Umbilical cord (tissue), 2 donors: ENCODE data around the gene KCNQ5. TPM values are rescaled to one million over a fixed set of nuclear protein-coding genes. Genes with fewer than 3 reads are reported as not detected.
A peak's percentile ranks its signal among the peaks of the same experiment; 100 is the strongest.
"Not testable (repeated sequence)": the region's sequence is repeated elsewhere in the genome, so short reads cannot be mapped to it uniquely, and the experiment has no call there.

Source experiments
- DNase-seq: peaks from one replicate; pipeline ENCODE4 v3.0.0-alpha.2; 2015; ENCODE audit warnings: low spot score
- total RNA-seq: library from RNA; depleted of rRNA; stranded (reverse); fragments of >200 nt; gene quantifications from one replicate; pipeline ENCODE4 v1.2.3, GENCODE V29; 2014; ENCODE audit warnings: low replicate concordance; ENCODE audit not compliant: insufficient read depth

Gene KCNQ5
- total RNA-seq: 28.2 TPM

GRCh38 chr6:72621291-72622093 lies at the start of gene KCNQ5:
Gene KCNQ5 (plus strand): TSS chr6:72622064.
- peak; percentile 63 for DNase-seq

- no peak for DNase-seq
Measured at GRCh38 chr6:72579865-72580264, 42.0 kb upstream of the KCNQ5 start.

GRCh38 chr6:72580281-72580940 lies 41.5 kb upstream of the KCNQ5 start:
- peak; percentile 78 for DNase-seq

- not testable (repeated sequence) for DNase-seq
Measured at GRCh38 chr6:72580950-72581349, 40.9 kb upstream of the KCNQ5 start.

GRCh38 chr6:72588155-72588554 lies 33.7 kb upstream of the KCNQ5 start:
- no peak for DNase-seq

GRCh38 chr6:72589096-72589495 lies 32.8 kb upstream of the KCNQ5 start:
- peak; percentile 24 for DNase-seq

- no peak for DNase-seq
Measured at GRCh38 chr6:72595812-72596211, 26.1 kb upstream of the KCNQ5 start.

- DNase-seq: peak; percentile 55
Measured at GRCh38 chr6:72616406-72617015, 5.4 kb upstream of the KCNQ5 start.

- no peak for DNase-seq
Measured at GRCh38 chr6:72617721-72618120, 4.1 kb upstream of the KCNQ5 start.

GRCh38 chr6:72619883-72620696 lies 1.8 kb upstream of the KCNQ5 start:
- peak; percentile 66 for DNase-seq

GRCh38 chr6:72620871-72621290 lies 983 bp upstream of the KCNQ5 start:
- peak; percentile 19 for DNase-seq

- peak; percentile 61 for DNase-seq
Measured at GRCh38 chr6:72622094-72622940, 453 bp downstream of the KCNQ5 start.

- peak; percentile 41 for DNase-seq
Measured at GRCh38 chr6:72623808-72624207, 1.9 kb downstream of the KCNQ5 start.

GRCh38 chr6:72624557-72625160 lies 2.8 kb downstream of the KCNQ5 start:
- peak; percentile 38 for DNase-seq

- DNase-seq: no peak
Measured at GRCh38 chr6:72626126-72626525, 4.3 kb downstream of the KCNQ5 start.

- DNase-seq: no peak
Measured at GRCh38 chr6:72627539-72627938, 5.7 kb downstream of the KCNQ5 start.

- DNase-seq: peak; percentile 57
Measured at GRCh38 chr6:72631480-72631879, 9.6 kb downstream of the KCNQ5 start.

GRCh38 chr6:72635636-72636035 lies 13.8 kb downstream of the KCNQ5 start:
- DNase-seq: no peak

GRCh38 chr6:72636215-72636614 lies 14.4 kb downstream of the KCNQ5 start:
- DNase-seq: no peak

- peak; percentile 62 for DNase-seq
Measured at GRCh38 chr6:72636786-72637185, 14.9 kb downstream of the KCNQ5 start.
